Activated CD8-positive, alpha-beta memory T cell treated with anti-CD3 and anti-CD28 coated beads for 4 hours (primary cell): ENCODE measurements around the gene PHEX.

ENCODE experiments used
- DNase-seq, 2 donors: peaks; one replicate each; pipeline ENCODE4 v3.0.0-alpha.2; 2020; ENCODE audit warnings: low read depth in 2 of 2

PHEX gene

GRCh38 chrX:22040184-22040583, 8.1 kb downstream of the PHEX start:
- DNase-seq: no peak

- no peak for DNase-seq
Measured at GRCh38 chrX:22041907-22042530, 9.9 kb downstream of the PHEX start.

- no peak for DNase-seq
Measured at GRCh38 chrX:22043872-22044271, 11.7 kb downstream of the PHEX start.

GRCh38 chrX:22047468-22047867, 15.3 kb downstream of the PHEX start:
- no peak for DNase-seq

- no peak for DNase-seq
Measured at GRCh38 chrX:22053481-22053880, 21.4 kb downstream of the PHEX start.

- DNase-seq: no peak
Measured at GRCh38 chrX:22056235-22056634, 24.1 kb downstream of the PHEX start.

GRCh38 chrX:22057667-22058066, 25.5 kb downstream of the PHEX start:
- DNase-seq: no peak

GRCh38 chrX:22059775-22060174, 27.6 kb downstream of the PHEX start:
- no peak for DNase-seq

- DNase-seq: no peak
Measured at GRCh38 chrX:22060415-22061280, 28.5 kb downstream of the PHEX start.

GRCh38 chrX:22063284-22063683, 31.2 kb downstream of the PHEX start:
- DNase-seq: peak in 1 of 2 donors; percentile 6

- DNase-seq: no peak
Measured at GRCh38 chrX:22069586-22069985, 37.5 kb downstream of the PHEX start.

GRCh38 chrX:22073928-22074327, 41.8 kb downstream of the PHEX start:
- no peak for DNase-seq

GRCh38 chrX:22078117-22078516, 46.0 kb downstream of the PHEX start:
- no peak for DNase-seq

GRCh38 chrX:22081475-22082092, 49.5 kb downstream of the PHEX start:
- DNase-seq: peak; percentile 6 to 28

GRCh38 chrX:22086003-22086402, 53.9 kb downstream of the PHEX start:
- no peak for DNase-seq

GRCh38 chrX:22087011-22087557, 55.0 kb downstream of the PHEX start:
- no peak for DNase-seq

GRCh38 chrX:22088326-22088725, 56.2 kb downstream of the PHEX start:
- DNase-seq: no peak

GRCh38 chrX:22090181-22090580, 58.1 kb downstream of the PHEX start:
- DNase-seq: no peak

GRCh38 chrX:22093550-22093949, 61.4 kb downstream of the PHEX start:
- DNase-seq: no peak

GRCh38 chrX:22095286-22095685, 63.2 kb downstream of the PHEX start:
- DNase-seq: no peak

GRCh38 chrX:22095856-22096255, 63.7 kb downstream of the PHEX start:
- DNase-seq: no peak

GRCh38 chrX:22097012-22097694, 65.0 kb downstream of the PHEX start:
- DNase-seq: no peak
